Measurements from ENCODE around the gene SPI1. TPM values are rescaled to one million over a fixed set of nuclear protein-coding genes. Genes with fewer than 3 reads are reported as not detected.

The SPI1 gene
- 0.13 and 1.1 TPM in 2 replicates for total RNA-seq
- polyA plus RNA-seq, result 2.0 and 3.3 TPM in 2 replicates

DNA sequence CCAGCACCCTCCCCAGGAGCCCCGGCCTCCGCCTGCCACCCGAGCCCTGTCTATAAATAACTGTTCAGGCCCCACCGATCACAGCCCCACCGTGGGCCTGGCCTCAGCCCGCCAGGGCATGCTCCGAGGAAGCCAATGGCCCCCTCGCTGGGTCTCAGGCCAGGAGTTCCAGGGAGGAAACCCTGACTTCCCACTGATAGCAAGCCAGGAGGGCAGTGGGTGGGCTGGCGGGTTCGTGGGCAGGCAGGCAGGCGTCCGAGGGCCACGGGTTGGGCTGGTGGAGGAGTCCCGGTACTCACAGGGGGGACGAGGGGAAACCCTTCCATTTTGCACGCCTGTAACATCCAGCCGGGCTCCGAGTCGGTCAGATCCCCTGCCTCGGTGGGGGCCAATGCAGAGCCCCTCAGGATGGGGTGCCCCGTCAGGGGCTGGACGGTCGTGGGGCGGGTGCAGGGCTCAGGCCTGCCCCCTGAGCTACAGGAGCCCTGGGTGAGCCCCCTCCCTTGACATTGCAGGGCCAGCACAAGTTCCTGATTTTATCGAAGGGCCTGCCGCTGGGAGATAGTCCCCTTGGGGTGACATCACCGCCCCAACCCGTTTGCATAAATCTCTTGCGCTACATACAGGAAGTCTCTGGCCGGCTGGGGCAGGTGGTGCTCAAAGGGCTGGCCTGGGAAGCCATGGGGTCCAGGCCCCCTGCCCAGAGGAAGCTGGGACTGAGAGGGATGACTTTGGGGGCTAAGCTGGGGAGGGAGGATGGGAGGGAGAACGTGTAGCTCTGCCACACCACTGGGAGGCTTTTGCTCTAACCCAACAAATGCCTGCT, at the start of gene SPI1:
TSS of gene SPI1 (minus strand) at position 538 of the 826 bp plus-strand sequence. CDS start at position 344, 194 bp downstream.
- WGBS (ENCODE audit: low lambda C conversion rate, missing lambda C conversion rate), result 81% methylated on average over 29 of the region's 31 CpGs
- H3K9me3 ChIP-seq (ENCODE audit: low read depth), result no peaks in the 10 kb centered on the region
- H4K20me1 ChIP-seq (ENCODE audit: insufficient read depth, poor library complexity, severe bottlenecking), result no peaks in the 10 kb centered on the region
- no peaks in the 10 kb centered on the region for H3K79me2 ChIP-seq
- TF ChIP-seq EZH2 (IDR thresholded peaks at IDR 0.05; ENCODE audit: borderline replicate concordance), result no peak
- no peak for TF ChIP-seq EZH2phosphoT487 (IDR thresholded peaks at IDR 0.05; ENCODE audit: low read depth, severe bottlenecking, unreplicated experiment)
- no peak for TF ChIP-seq CTCF (IDR thresholded peaks at IDR 0.05; ENCODE audit: poor library complexity)
- H3K4me2 ChIP-seq, result no peak within 1 kb of the TSS
- no peak within 1 kb of the TSS for H3K4me3 ChIP-seq
- no peaks in the 10 kb centered on the region for H3K27me3 ChIP-seq
- H3K9me2 ChIP-seq (replicated peaks; ENCODE audit: insufficient read depth), result no peaks in the 10 kb centered on the region
- H2AFZ ChIP-seq, result no peak within 1 kb of the TSS
- DNase-seq (ENCODE audit: low spot score), result no peak
- no peaks in the 10 kb centered on the region for H3K4me1 ChIP-seq (ENCODE audit: insufficient read depth)
- H3K27ac ChIP-seq, result no peak within 1 kb of the TSS
- no peaks in the 10 kb centered on the region for H3K36me3 ChIP-seq (replicated peaks; ENCODE audit: insufficient read depth, low read depth)

GRCh38 chr11:47426062-47426956, 48.0 kb upstream of the SPI1 start, which contains the start of gene PSMC3:
TSS of gene PSMC3 (minus strand) at chr11:47426439. CDS start at chr11:47426279, 160 bp downstream.
- peaks cover 20% of the 10 kb centered on the region for H3K79me2 ChIP-seq
- H3K27me3 ChIP-seq, result no peaks in the 10 kb centered on the region
- 2% methylated on average over 48 of the region's 62 CpGs for WGBS (ENCODE audit: low lambda C conversion rate, missing lambda C conversion rate)
- H3K36me3 ChIP-seq (replicated peaks; ENCODE audit: insufficient read depth, low read depth), result no peaks in the 10 kb centered on the region
- H3K4me1 ChIP-seq (ENCODE audit: insufficient read depth), result peaks cover 9% of the 10 kb centered on the region
- no peak for TF ChIP-seq CTCF (IDR thresholded peaks at IDR 0.05; ENCODE audit: poor library complexity)
- TF ChIP-seq EZH2phosphoT487 (IDR thresholded peaks at IDR 0.05; ENCODE audit: low read depth, severe bottlenecking, unreplicated experiment), result no peak
- no peak for TF ChIP-seq EZH2 (IDR thresholded peaks at IDR 0.05; ENCODE audit: borderline replicate concordance)
- H4K20me1 ChIP-seq (ENCODE audit: insufficient read depth, poor library complexity, severe bottlenecking), result no peaks in the 10 kb centered on the region
- no peaks in the 10 kb centered on the region for H3K9me2 ChIP-seq (replicated peaks; ENCODE audit: insufficient read depth)
- H3K4me2 ChIP-seq, result peak within 1 kb of the TSS; percentile 95
- H3K27ac ChIP-seq, result peak within 1 kb of the TSS; percentile 94
- DNase-seq (ENCODE audit: low spot score), result peak; percentile 99
- H2AFZ ChIP-seq, result peak within 1 kb of the TSS; percentile 80
- no peaks in the 10 kb centered on the region for H3K9me3 ChIP-seq (ENCODE audit: low read depth)
- peak within 1 kb of the TSS; percentile 76 for H3K4me3 ChIP-seq

GRCh38 chr11:47425611-47426010, 47.3 kb upstream of the SPI1 start:
- Histone ChIP-seq H3K27me3 (no peaks in the 10 kb centered on the region), H3K9me2 (replicated peaks; ENCODE audit: insufficient read depth) (no peaks in the 10 kb centered on the region), H3K4me3 (peak overlapping the region; percentile 76), H3K79me2 (peaks cover 20% of the 10 kb centered on the region), H3K27ac (peak overlapping the region; percentile 94), H3K4me1 (ENCODE audit: insufficient read depth) (peaks cover 9% of the 10 kb centered on the region), H3K36me3 (replicated peaks; ENCODE audit: insufficient read depth, low read depth) (no peaks in the 10 kb centered on the region), H2AFZ (peak overlapping the region; percentile 80), H3K4me2 (peak overlapping the region; percentile 95), H3K9me3 (ENCODE audit: low read depth) (no peaks in the 10 kb centered on the region), H4K20me1 (ENCODE audit: insufficient read depth, poor library complexity, severe bottlenecking) (no peaks in the 10 kb centered on the region)
- TF ChIP-seq EZH2 (IDR thresholded peaks at IDR 0.05; ENCODE audit: borderline replicate concordance) (no peak), EZH2phosphoT487 (IDR thresholded peaks at IDR 0.05; ENCODE audit: low read depth, severe bottlenecking, unreplicated experiment) (no peak), CTCF (IDR thresholded peaks at IDR 0.05; ENCODE audit: poor library complexity) (no peak)
- DNase-seq (ENCODE audit: low spot score), result no peak
- whole genome bisulfite sequencing (ENCODE audit: low lambda C conversion rate, missing lambda C conversion rate), result 3% methylated on average over 14 of the region's 14 CpGs
